Measurements from ENCODE around the gene APOL3.

- TF ChIP-seq CTCF (conservative IDR thresholded peaks at IDR 0.05) (no peak), EZH2 (IDR thresholded peaks at IDR 0.05; ENCODE audit: low read depth) (no peak)
Measured at GRCh38 chr22:36136475-36136874, 24.1 kb downstream of the APOL3 start.

Measured in PC-9 (cell line).